Activated CD8-positive, alpha-beta memory T cell treated with anti-CD3 and anti-CD28 coated beads, Interleukin-2, amount 50 U/mL, for 1 hour (primary cell): ENCODE data around the gene RAPSN.
A peak's percentile ranks its signal among the peaks of the same experiment; 100 is the strongest.

Experiments used
- DNase-seq: peaks from one replicate; pipeline ENCODE4 v3.0.0-alpha.2; 2020; ENCODE audit errors: extremely low read depth

Gene RAPSN

DNA sequence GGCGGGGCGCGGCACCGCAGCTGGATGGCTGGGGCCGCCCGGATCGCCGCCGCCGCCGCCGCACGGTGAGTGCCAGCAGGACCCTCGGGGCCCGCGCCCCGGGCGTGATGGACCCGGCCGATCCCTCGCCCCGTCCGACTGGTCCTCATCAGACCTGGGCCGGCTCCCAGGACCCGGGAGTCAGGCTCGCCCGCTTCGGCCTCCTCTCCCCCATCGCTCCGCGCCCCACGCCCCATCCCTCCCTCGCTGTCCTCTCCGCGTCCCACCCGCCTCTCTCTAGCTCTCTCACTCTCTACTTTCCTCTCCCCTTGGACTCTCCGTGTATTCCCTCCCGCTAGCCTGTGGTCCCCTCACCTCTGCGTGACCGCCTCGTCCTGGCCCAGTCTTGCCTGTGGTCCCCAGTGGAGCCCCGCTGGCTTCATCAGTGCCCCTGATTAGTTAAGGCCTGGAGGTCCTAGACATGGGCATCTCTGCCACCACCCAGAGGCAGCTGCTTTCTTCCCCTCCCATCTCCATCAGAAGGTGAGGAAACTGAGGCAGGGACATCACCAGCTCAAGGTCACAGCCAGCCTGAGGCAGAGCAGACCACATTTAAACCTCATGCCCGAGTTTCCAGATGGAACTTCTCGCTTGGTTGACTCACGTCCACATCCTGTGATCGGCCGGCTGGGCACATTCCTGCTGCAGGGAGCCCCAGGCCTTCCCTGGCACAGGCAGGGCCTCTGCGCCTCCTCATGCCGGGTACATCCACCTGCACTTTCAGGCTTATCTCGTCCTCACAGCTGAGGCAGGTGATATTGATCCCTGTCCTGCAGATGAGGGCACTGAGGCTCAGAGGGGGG, 40.1 kb downstream of the RAPSN start:
- no peak for DNase-seq

- DNase-seq = peak; percentile 69
Measured at GRCh38 chr11:47407746-47408590, 41.0 kb downstream of the RAPSN start, which contains the start of gene SLC39A13. SLC39A13 (plus strand) TSS chr11:47408590; CDS start chr11:47410095, 1,505 bp downstream.

DNA sequence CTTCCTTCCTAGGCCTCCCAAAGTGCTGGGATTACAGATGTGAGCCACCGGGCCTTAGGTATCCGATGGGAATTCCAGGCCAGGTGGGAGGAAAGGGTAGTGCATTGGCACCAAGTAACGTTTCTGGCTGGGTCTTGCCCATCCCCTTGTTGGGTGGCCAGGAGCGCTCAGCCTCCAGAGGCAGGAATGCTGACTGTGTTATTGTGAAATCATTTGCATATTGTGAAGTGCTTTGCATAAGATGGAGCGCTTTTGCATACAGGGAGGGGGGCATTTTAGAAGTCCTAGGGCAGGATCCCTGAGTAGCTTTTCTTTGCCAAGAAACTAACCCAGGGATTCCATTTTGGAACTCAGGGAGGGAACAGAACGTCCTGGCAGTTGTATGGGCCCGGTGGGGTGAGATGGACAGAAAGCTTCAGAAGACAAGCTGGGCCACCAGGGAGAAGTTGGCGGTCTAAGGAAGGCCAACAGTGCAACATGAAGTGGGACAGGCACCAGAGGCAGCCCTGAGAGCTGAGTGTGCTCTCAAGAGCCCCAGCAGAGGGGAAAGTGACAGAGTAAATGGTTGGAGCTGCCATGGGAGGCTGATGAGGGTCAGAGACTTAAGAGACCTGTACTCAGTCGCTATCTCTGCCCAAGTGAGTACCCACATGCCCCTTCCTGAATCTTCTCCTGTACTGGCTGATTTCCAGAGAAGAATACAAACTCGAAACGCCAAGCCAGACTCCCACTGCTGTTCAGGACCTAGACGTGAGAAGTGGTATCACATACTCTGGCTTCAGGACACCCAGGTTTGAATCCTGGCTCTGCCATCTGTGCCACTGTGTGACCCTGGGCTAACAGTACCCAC, 41.8 kb downstream of the RAPSN start:
- DNase-seq = no peak

DNA sequence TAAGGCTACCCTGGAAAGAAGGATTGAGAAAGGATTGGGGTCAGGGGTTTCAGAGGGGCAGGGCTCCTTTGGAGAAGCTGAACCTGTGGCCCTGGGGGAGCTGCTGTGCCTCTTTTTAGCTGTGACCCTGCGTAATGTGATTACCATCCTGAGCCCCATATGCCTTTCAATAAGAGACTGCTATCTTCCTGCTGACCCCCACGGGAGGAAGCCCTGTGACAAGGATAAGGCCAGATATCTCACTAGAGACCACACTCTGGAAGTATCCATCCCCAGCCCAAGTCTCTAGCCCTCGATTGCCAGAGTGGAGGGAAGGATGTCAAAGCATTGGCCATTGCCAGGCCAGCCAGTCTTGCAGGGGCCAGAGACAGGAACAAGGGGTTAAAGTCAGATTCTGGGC, 45.4 kb downstream of the RAPSN start:
- DNase-seq = no peak

GRCh38 chr11:47403135-47403534, 45.8 kb downstream of the RAPSN start:
- DNase-seq = no peak

GRCh38 chr11:47400768-47401279, 48.1 kb downstream of the RAPSN start:
- no peak for DNase-seq

DNA sequence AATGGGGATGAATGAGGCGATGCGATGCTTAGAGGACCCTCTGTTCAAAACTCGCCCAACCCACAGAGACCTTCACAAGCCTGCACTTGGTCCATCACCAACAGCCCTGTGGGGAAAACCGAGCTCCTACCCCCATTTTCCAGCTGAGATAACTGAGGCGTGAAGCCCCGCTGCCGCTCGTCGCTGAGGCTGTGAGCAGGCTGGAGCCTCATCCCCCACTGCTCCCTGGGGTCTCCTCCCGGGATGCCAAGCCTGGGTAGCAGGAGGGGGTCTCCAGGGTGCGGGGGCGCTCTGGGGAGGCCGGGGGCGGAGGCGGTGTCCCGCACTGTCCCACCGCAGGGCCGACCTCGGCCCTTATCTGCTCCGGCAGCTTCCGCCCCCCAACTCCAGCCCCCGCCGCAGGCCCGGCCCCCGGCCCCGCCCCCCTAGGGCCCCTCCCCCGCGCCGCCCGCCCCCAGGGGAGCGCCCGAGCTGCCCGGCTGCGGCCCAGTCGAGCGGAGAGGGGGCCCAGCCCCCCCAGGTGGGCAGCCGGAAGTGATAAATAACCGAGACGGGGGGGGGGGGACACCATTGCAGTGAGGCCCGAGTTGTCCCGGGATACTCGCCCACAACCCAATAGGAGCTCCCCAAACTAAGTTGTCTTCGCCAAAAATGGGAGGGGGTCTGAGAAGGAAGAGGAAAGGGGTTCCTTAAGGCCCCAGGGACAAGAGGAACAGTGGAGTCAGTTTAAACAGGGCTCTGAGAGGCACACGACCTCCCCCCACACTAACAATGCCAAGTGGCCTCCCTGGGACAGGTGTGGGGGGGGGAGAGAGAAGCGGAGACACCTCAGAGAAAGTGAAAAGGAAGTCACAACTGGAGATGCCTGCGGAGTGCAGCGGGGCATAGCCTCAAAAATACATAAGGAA, 48.8 kb downstream of the RAPSN start:
- no peak for DNase-seq

DNA sequence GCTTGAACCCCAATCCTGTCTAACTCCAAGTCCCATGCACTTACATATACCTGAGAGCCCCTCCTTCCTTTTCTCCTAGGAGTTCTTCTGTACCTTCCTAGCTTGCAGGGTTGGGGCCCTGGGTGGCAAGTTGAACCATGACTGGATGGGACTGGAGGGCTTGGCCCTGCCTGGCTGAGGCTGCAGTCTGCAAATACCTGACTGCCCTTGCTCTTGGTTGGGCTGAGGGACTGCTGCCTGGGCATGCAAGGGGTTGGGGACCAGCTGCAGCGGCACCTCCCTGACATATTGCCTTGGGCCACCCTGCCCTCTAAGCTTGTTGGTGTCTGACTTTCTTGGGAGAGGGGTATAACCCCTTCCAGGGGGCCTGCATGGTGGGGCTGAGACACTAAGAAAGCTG, 50.4 kb downstream of the RAPSN start:
- no peak for DNase-seq

GRCh38 chr11:47398011-47398410, 50.9 kb downstream of the RAPSN start:
- DNase-seq = no peak

DNA sequence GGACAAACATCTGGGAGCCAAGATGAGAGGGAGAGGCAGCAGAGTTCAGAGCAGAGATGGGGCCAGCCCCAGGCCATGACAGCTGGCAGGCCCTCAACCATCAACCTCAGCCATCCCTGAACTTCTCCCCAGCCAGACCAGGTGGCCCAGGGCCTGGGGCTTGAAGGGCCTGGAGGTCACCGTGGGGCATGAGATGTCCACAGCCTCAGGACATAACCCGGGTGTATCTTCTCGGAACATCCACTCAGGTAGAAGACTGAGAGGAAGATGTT, 53.0 kb downstream of the RAPSN start:
- no peak for DNase-seq

DNA sequence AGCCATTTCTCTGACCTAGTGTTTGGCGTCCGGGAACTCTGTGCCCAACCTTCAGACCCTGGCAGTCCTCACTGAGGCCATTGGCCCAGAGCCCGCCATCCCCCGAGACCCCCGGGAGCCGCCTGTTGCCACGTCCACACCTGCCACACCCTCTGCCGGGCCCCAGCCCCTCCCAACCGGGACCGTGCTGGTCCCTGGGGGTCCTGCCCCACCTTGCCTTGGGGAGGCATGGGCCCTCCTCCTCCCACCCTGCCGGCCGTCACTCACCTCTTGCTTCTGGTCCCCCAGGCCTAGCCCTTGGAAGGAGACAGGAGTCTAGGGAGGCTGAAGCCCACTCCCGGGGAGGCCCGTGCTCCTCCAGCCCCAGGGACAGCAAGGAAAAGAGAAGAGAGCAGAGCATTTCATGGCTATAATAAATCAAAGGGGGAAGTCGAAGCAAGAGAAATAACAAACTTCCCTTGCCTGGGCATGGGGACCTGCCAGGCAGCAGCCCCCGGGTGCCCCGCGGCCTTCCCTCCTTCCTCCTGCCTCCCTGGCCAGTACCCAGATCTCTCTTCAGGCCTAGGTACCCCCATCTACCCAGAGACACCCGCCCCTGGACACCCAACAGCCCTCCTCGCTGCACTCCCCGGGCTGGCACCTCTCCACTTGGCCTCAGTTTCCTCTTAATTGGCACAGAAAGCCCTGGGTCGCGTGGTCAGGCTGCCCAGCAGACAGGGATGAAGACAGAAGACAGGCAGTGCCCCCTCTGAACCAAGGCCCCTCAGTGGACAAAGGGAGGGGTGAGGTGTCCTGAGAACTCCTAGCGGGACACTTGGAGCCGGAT, 53.5 kb downstream of the RAPSN start:
- no peak for DNase-seq

DNA sequence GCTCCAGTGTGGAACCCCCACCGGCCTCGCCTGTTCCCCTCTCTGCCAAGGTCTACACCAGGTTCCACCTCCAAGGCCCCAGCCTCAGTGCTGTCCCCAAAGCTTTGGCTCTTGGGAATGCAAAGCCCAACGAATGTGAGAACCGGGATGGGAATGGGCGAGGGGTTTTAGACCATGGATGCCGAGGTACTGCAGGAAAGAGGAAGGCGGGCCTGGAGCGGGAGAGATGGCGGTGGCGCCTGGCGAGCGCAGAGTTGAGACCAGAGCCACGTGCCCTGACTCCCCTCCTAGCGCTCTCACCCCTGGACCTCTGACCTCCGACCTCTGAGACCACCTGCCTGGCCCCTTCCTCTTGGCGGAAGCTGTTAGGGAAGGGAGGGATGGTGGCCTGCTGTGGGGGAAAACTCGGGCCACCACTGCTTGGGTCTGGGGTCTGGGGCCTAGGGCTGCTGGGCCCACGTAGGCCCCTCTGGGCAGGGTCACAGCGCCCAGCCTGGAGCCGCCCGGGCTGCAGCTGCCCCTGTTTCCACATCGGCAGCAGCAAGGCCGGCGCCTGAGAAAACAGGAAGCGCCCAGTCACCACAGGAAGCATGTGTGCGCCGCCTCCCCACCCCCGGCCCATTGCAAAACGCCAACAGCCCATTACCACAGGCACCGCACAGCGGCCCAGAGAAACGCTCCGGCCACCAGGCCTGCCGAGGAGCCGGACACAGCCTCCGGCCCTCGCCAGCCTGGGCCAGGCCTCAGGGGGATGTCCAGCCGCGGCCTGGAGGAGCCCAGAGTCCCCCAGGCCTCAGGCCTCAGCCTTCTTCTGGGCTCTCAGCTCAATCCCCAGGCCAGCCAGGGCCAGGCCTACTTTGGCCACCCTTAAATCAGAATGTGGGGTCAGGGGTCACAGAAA, 54.4 kb downstream of the RAPSN start:
- DNase-seq = no peak

GRCh38 chr11:47394050-47394321, 55.0 kb downstream of the RAPSN start:
- no peak for DNase-seq

GRCh38 chr11:47393163-47394049, 55.5 kb downstream of the RAPSN start:
- DNase-seq = no peak

DNA sequence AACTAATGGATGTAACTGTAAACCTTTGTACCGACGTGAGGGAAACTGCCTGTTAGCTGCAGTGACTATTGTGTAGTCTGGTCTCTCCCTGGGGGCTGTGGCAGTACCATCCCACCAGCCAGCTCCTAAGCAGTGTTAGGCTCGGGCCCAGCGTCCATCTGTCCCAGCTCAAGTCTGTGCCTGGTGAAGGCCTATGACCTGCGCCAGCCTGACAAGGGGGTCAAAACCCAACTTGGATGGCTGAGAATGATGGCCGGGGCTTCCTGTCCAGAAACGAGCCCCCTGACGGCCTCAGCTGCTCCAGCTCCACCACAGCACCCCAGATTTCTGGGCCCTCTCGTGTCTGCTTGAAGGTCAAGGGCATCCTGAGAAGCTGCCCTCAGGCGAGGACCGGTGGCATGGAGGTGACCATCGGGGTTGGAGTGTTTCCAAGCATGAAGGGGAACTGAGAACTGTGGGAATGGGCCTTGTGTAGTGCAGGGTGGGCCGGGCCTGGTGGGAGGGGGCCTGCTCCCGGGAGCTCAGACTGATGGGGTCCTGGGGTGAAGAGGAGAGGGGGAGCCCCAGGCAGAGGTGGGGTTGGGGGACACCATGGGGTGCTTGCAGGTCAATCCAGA, 56.3 kb downstream of the RAPSN start:
- DNase-seq = no peak

GRCh38 chr11:47391711-47392432, 57.1 kb downstream of the RAPSN start:
- no peak for DNase-seq

- no peak for DNase-seq
Measured at GRCh38 chr11:47391077-47391583, 57.8 kb downstream of the RAPSN start.
